ENCODE data around the gene TMEM242. TPM values are rescaled to one million over a fixed set of nuclear protein-coding genes. Genes with fewer than 3 reads are reported as not detected.

TMEM242 gene
- total RNA-seq, 1 experiment from 2014 or later = 1.7 TPM

DNA sequence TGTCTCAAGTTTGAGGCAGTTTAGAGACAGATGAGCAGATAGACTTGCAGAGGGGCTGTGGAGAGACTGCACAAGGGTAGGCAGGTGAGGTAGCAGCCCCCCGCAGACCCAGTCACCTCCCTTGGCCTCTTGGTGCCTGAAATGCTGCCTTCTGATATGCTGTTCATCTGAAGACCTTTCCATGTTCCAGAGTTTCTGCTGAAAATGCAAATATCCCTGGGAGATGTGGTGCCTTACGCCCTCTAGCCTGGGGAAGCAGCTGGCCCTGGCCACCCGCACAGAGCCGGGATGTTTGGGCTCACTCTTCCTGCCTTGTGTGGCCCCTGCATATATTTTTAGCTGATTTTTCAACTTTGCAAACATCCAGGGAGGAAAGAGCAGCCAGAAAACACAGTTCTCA lies 51.4 kb downstream of the TMEM242 start:
- DNase-seq (ENCODE audit: low spot score) = no peak

DNA sequence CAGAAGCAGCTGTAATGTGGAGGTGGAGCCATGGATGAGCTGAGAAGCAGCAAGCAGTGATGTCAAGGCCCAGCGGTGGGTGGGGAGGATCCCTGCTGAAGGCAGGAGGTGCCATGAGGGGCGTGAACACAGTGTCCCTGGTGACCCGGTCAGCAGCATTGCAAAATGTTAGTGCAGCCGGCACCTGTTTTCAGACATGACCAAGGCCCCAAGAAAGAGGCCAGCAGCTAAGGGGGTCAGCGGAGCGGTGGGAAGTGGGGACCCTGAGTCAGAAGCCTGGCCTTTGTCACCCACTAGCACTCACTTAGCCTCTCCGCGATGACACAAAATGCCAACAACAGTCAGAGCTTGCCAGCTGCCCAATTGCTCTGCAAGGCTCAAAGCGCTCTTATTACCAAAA lies 51.9 kb downstream of the TMEM242 start:
- no peak for DNase-seq (ENCODE audit: low spot score)

DNA sequence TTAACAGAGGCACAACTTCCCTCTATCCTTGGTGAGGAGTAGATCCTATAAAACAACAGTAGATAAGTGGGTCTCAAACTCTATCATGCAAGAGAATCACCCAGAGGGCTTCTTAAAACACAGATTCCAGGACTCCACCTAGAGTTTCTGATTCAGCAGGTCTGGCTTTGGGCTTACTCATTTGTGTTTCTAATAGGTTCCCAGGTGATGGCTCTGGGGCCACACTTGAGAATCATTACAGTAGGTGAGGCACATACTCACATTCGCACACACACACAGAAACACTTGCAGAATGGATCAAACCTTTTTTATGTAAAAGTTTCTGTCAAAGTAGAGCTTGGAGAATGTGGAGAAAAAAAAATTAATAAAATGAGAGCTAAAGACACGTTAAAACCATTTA lies 52.4 kb downstream of the TMEM242 start:
- no peak for DNase-seq (ENCODE audit: low spot score)

DNA sequence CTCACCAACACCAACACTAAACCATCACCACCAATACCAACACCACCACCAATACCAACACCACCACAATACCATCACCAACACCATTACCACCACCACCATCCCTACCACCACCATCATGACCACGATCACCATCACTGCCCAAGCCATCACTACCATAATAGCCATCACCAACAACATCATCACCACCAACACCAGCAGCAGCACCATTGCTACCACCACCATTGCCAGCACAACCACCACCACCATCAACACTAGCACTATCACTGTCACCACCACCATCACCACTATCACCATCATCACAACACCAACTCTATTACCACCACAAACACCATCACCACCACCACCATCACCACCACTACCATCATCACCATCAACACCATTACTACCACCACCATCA lies 53.0 kb downstream of the TMEM242 start:
- no peak for DNase-seq (ENCODE audit: low spot score)

DNA sequence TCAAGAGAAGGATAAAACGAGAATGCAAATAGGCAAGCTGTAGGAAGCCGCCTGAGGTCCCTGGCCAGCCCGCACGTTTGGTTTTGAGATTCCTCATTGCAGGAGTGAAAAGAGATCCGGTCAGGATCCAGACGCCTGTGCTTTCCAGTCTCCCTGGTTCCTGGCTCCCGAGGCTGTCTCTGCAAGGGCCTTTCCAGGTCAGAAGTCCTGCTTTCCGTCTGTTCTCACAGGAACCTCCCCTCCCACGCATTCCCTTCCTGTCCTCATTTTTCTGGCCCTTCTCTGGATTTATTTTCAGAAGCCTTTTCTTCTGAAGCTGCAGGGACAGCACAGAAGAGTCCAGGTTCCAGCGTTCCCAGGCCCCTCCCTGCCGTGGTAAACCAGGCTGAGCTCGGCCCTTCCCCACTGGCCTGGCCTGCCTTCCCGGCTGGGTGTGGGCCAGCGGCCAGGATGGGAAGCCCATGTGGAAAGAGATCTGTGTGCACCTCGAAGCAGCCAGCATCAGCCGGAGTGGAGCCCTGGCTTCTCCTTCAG lies 54.0 kb downstream of the TMEM242 start:
- no peak for DNase-seq (ENCODE audit: low spot score)

GRCh38 chr6:157268835-157269234 lies 54.5 kb downstream of the TMEM242 start:
- no peak for DNase-seq (ENCODE audit: low spot score)

- DNase-seq (ENCODE audit: low spot score) = no peak
These were observed 54.9 kb downstream of the TMEM242 start for GRCh38 chr6:157268396-157268795.

GRCh38 chr6:157267654-157268053 lies 55.7 kb downstream of the TMEM242 start:
- DNase-seq (ENCODE audit: low spot score) = no peak

- DNase-seq (ENCODE audit: low spot score) = no peak
These were observed 56.2 kb downstream of the TMEM242 start for GRCh38 chr6:157267109-157267611.

DNA sequence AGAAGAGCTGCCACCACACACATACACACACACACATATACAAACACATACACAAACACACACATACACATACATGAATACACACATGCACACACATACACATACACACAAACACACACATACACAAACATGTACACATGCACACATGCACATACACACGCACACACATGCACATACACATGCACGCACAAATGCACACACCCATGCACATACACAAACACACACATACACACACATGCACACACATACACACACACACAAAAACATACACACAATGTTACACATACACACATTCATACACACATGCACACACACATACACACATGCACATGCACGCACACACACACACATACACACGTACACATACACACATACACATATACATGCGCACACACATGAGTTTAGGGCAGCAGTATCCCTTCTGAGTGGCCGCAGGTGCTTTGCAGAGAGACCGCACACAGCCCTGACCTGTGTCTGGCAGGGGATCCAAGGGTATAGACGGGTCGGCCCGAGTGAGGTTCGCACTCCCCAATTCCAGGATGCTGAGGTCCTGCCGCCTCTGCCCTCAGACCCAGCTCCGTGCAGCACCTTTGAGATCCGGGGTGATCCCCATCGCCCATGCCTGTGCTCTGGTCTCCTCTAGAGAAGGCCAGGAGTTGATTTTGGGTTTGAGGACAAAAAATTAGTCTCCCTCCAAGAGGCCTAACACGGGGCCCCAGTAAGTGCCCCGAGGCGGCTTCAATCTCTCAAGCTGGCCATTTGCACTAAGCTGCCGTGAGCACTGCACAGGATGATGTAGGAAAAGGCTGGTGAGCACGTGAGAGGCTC lies 56.8 kb downstream of the TMEM242 start:
- no peak for DNase-seq (ENCODE audit: low spot score)

DNA sequence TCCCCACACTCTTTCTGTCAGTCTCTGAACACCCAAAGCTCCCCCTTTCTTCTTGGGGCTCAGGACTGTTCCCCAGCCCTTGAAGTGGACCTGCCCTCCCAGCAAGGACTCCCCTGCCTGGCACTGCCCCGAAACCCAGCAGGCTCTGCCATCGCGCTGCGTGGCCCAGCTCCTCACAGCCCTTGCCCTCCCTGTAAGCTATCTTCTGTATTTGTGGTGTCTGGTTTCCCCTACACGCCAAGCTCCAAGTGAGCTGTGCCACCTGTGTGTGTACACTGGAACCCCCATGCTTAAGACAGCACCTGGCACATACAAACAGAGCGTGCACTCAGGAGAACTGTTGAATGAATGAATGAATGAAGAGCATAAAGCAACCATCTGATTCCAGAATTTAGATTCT lies 57.7 kb downstream of the TMEM242 start:
- no peak for DNase-seq (ENCODE audit: low spot score)

GRCh38 chr6:157265186-157265585 lies 58.1 kb downstream of the TMEM242 start:
- DNase-seq (ENCODE audit: low spot score) = no peak

GRCh38 chr6:157264701-157265100 lies 58.6 kb downstream of the TMEM242 start:
- DNase-seq (ENCODE audit: low spot score) = no peak

GRCh38 chr6:157263881-157264397 lies 59.4 kb downstream of the TMEM242 start:
- DNase-seq (ENCODE audit: low spot score) = no peak

GRCh38 chr6:157263146-157263545 lies 60.2 kb downstream of the TMEM242 start:
- no peak for DNase-seq (ENCODE audit: low spot score)

DNA sequence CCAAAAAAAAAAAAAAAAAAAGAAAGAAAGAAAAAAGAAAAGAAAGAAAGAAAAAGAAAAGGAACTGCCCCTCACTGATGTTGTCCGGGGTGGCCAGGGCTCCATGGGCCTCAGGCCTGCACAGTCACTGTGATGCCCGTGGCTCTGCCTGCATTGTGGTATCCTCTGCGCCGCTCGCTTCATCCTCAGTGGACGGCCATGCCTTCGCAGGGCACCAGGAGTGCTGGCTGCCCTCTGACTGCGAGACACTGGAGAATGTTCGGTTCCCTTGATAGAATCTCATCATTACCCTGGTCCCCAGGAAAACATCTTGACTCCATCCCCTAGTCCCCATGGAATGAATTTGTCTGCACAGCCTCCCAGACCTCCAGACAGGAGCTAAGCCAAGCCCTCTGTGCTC lies 61.7 kb downstream of the TMEM242 start:
- DNase-seq (ENCODE audit: low spot score) = no peak

DNA sequence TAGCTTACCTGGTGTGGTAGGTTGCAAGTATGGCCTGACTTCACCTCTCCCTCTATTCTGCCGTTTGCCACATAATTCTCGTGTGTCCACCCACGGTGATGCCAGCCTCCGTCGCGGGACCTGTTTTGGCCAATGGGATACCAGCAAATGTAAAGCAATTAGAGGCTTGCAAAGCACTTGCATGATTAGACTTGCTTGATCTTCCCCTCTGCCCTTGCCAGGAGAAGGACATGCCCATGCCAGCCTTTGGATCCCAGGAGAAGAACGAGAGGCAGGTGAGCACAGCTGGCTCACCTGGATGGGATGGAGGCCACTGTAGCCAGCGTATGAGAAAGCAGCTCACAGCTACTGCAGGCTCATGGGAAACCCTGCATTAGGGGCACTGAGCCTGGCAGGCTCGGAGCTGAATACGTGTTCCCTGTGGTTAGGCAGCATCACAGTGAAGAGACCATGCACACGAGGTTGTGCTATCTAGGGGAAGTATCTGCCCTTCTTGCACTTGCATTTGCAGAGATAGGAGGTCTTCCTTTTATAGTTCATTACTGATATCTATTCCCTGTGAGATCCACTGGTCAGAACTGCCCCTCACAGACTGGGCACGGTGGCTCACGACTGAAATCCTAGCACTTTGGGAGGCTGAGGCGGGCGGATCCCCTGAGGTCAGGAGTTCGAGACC lies 62.4 kb downstream of the TMEM242 start:
- no peak for DNase-seq (ENCODE audit: low spot score)

DNA sequence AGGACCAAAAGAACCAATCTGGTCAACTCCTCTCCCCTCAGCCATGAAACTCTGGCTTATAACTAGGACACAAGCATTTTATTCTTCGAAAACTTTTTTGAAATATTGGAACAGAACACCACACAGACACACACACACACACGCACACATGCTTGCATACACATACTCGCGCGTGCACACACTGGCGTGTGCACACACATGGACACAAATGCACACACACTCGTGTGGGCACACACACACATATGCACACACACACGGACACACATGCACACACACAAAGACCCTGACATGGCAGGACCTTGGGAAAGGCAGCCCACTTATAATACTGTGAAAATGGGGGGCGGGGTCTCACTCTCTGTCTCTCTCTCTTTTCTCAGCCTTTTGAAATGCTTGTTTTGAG lies 63.9 kb downstream of the TMEM242 start:
- DNase-seq (ENCODE audit: low spot score) = no peak

- DNase-seq (ENCODE audit: low spot score) = no peak
These were observed 64.4 kb downstream of the TMEM242 start for GRCh38 chr6:157258878-157259277.

DNA sequence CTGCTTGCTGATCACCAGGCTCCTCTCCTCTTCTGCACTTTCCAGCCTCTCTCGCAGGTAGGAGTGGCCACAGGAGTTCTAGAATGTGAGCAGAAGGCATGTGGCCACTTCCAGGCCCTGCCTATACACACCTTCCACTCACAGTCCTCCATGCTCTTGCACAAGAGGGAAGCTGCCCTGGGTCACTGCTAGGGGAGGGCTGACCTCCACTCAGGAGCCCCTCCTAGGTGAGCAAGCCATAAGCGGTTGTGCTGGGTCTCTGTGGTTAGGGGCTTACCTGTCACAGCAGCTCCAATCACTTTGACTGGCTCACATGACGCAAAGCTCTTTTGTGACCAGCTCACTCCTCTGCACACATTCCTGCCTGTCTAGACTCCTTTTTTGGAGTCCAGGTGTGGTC lies 68.2 kb downstream of the TMEM242 start:
- DNase-seq (ENCODE audit: low spot score) = no peak

DNA sequence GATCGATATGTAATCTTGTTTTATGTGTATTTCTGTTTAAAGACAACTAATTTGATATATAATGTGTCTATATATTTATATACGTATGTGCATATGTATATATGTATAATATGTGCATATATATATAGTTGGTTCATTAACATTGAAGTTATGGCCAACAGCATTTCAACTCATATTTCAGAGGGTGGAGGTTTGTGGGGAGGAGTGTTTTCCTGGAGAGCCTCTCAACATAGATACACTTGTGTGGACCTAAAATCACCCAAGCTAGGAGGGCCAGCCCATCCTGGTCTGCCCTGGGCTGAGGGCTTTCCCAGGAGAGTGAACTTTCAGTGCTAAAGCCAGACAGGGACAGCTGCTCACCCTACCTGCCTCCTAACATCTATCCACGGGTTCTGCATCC lies 68.8 kb downstream of the TMEM242 start:
- no peak for DNase-seq (ENCODE audit: low spot score)

- no peak for DNase-seq (ENCODE audit: low spot score)
These were observed 69.6 kb downstream of the TMEM242 start for GRCh38 chr6:157253699-157254098.

DNA sequence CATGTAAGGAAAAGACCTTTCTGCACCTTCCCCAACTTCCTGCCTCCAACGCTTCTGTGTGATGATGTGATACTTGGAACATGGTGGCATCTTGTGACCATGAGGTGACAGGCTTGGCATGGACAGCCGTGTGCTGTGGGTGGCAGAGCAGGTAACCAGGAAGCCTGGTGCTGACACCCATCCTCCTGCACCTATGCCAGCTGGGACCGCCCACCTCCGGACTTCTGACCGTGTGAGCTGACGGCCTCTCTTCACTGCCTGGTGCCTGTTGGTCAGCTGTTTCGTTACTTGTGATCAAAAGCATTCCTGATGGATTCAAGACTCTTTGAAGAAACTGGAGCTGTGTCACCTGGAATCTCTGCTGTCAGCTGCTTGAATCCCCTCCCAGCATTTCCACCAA lies 70.3 kb downstream of the TMEM242 start:
- no peak for DNase-seq (ENCODE audit: low spot score)

All from HT-29 (cell line).